HEK293 (cell line): ENCODE results near the gene TRIM7.

ENCODE experiments used
- CTCF ChIP-seq: fragments of 450-650 bp; formaldehyde crosslinking; IDR thresholded peaks from 2 replicates; pipeline ENCODE4 v1.5.1; 2016; ENCODE audit warnings: missing biosample characterization, missing genetic modification characterization
- PRDM1 ChIP-seq: fragments of 450-650 bp; formaldehyde crosslinking; IDR thresholded peaks from 2 replicates; pipeline ENCODE4; 2016; ENCODE audit warnings: missing biosample characterization, missing genetic modification characterization
- YY1 ChIP-seq: fragments of 450-650 bp; formaldehyde crosslinking; IDR thresholded peaks from 2 replicates; pipeline ENCODE4 v1.5.1; 2018; ENCODE audit warnings: missing biosample characterization, missing genetic modification characterization
- ZNF639 ChIP-seq: fragments of 450-650 bp; formaldehyde crosslinking; IDR thresholded peaks from 2 replicates; pipeline ENCODE4 v1.5.1; 2016; ENCODE audit warnings: missing biosample characterization, missing genetic modification characterization

GRCh38 chr5:181145133-181145532 lies 59.9 kb downstream of the TRIM7 start:
- TF ChIP-seq CTCF: no peak
- TF ChIP-seq PRDM1 (tag by site-specific recombination): no peak
- no peak for TF ChIP-seq ZNF639 (tag by site-specific recombination)
- no peak for TF ChIP-seq YY1 (tag by site-specific recombination)
